ACHN (cell line): Measurements from ENCODE around the gene MYO7B.
"Not testable (repeated sequence)": the region's sequence is repeated elsewhere in the genome, so short reads cannot be mapped to it uniquely, and the experiment has no call there.

Experiments
- DNase-seq: peaks from one replicate; pipeline ENCODE4 v3.0.0-alpha.2; 2015
- in situ Hi-C: cut with HindIII; loops from 2 replicates; pipeline ENCODE4 v1.10.0; 2017; ENCODE audit warnings: low sequenced_read_pairs, low pct_ligation_motif_present, low pct_unique_long_range_greater_than_20kb

The MYO7B gene

GRCh38 chr2:127566576-127566975 lies 31.1 kb downstream of the MYO7B start:
- no peak for DNase-seq
- in situ Hi-C loops = no loop called here

GRCh38 chr2:127567351-127567854 lies 31.9 kb downstream of the MYO7B start:
- DNase-seq = no peak
- in situ Hi-C loops = no loop called here

- DNase-seq = no peak
- in situ Hi-C loops = no loop called here
Measured at GRCh38 chr2:127568128-127568527, 32.6 kb downstream of the MYO7B start.

GRCh38 chr2:127569666-127570065 lies 34.2 kb downstream of the MYO7B start:
- DNase-seq = no peak
- in situ Hi-C loops = no loop called here

- DNase-seq = peak; percentile 18
- in situ Hi-C loops = no loop called here
Measured at GRCh38 chr2:127570282-127571250, 35.1 kb downstream of the MYO7B start.

- in situ Hi-C loops, DNase-seq: not testable (repeated sequence)
Measured at GRCh38 chr2:127572352-127572751, 36.9 kb downstream of the MYO7B start.

- DNase-seq = no peak
Measured at GRCh38 chr2:127572841-127573240, 37.4 kb downstream of the MYO7B start.

GRCh38 chr2:127573298-127573697 lies 37.8 kb downstream of the MYO7B start:
- in situ Hi-C loops = no loop called here
- DNase-seq = no peak

More at GRCh38 chr2:127572841-127573240, 37.4 kb downstream of the MYO7B start:
- in situ Hi-C loops = no loop called here

GRCh38 chr2:127573771-127574170 lies 38.3 kb downstream of the MYO7B start:
- in situ Hi-C loops = no loop called here

GRCh38 chr2:127574656-127575055 lies 39.2 kb downstream of the MYO7B start:
- DNase-seq = no peak
- in situ Hi-C loops = no loop called here

More at GRCh38 chr2:127573771-127574170, 38.3 kb downstream of the MYO7B start:
- no peak for DNase-seq

GRCh38 chr2:127575185-127575765 lies 39.8 kb downstream of the MYO7B start:
- no peak for DNase-seq
- in situ Hi-C loops = no loop called here

- no peak for DNase-seq
- in situ Hi-C loops = no loop called here
Measured at GRCh38 chr2:127575941-127576432, 40.5 kb downstream of the MYO7B start.

GRCh38 chr2:127576433-127577207 lies 41.1 kb downstream of the MYO7B start:
- no peak for DNase-seq
- in situ Hi-C loops = no loop called here

GRCh38 chr2:127577208-127577475 lies 41.7 kb downstream of the MYO7B start:
- DNase-seq = no peak
- in situ Hi-C loops = no loop called here

- DNase-seq = no peak
- in situ Hi-C loops = no loop called here
Measured at GRCh38 chr2:127577503-127577902, 42.0 kb downstream of the MYO7B start.

- in situ Hi-C loops = no loop called here
- DNase-seq = no peak
Measured at GRCh38 chr2:127577973-127578372, 42.5 kb downstream of the MYO7B start.

- in situ Hi-C loops = no loop called here
- DNase-seq = no peak
Measured at GRCh38 chr2:127578411-127578810, 42.9 kb downstream of the MYO7B start.

GRCh38 chr2:127579231-127579630 lies 43.7 kb downstream of the MYO7B start:
- in situ Hi-C loops = no loop called here
- DNase-seq = no peak
